Suppressor macrophage (primary cell): ENCODE data around the gene ETDB.
"Not testable (repeated sequence)": the region's sequence is repeated elsewhere in the genome, so short reads cannot be mapped to it uniquely, and the experiment has no call there.

Experiments
- DNase-seq, 4 experiments: peaks; one replicate each; pipeline ENCODE4 v3.0.0-alpha.2; 2020 to 2022
- total RNA-seq, 17 experiments: gene quantifications; one replicate each; lab custom pipeline; 2026; ENCODE audit warnings: mixed read lengths in 6 of 17, inconsistent platforms in 3 of 17; lab: John Stamatoyannopoulos, UW

Gene ETDB
- total RNA-seq, result 0 to 0.11 (median 0) reads per million in 17 experiments

- not testable (repeated sequence) for DNase-seq
Measured at GRCh38 chrX:135120056-135120576, at the start of gene ETDB. TSS of gene ETDB (minus strand) at chrX:135120526. CDS start at chrX:135119261, 1,265 bp downstream.

GRCh38 chrX:135169534-135169933, 49.2 kb upstream of the ETDB start:
- not testable (repeated sequence) for DNase-seq

DNA sequence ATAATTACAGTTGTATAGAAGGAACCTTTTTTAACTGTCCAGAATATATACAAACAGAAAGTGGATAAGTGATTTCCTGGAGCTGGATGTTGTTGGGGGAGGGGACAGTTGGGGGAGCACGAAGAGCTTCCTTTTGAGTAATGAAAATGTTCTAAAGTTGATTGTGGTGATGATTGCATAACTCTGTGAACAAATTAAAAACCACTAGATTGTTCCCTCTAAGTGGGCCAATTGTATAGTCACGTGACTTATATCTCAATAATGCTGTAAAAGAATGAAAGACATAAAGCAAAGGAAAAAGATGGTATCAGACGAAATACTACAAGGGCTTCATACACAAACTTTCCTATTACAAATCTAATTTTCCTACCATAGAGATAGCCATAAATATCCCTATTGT, 48.2 kb upstream of the ETDB start:
- DNase-seq, result no peak

GRCh38 chrX:135154688-135155087, 34.4 kb upstream of the ETDB start:
- DNase-seq, result not testable (repeated sequence)

GRCh38 chrX:135126145-135126544, 5.8 kb upstream of the ETDB start:
- DNase-seq, result not testable (repeated sequence)

DNA sequence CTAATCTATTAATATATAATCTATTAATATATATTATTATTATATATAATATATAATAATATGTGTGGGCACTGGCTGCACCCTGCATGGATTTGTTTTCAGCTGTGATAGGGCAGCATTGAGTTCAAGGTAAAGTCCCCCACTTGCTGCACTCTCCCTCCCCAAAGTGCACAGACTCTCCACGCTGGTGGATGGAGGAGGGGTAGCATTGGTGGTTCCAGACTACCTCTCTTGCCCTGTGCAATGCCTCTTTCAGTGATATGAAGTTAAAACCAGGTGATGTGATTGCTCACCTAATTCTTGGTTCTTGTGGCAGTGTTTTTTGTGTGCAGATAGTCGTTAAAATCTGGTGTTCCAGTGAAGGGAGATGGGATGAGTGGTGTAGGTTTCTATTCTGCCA, 4.3 kb downstream of the ETDB start:
- DNase-seq, result not testable (repeated sequence)

DNA sequence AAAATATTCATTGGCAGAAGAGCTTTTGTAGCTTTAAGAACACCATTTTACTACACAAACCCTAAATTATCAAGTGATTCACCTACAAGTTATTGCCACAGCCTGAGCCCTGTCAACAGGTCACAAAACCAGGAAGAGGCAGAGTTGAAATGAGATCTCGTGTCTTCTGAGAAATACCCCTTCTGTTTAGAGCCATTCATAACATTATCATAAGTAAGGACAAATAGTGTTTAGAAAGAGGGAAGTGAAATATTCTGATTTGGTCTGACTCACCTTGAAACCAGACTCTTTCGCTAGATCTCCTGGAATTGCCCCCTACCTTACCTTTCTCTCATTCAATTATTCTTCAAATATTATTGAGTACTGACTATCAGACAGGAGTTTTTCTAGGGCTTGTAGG, 5.9 kb downstream of the ETDB start:
- peak in 2 of 4 experiments; percentile 1 to 2 for DNase-seq

GRCh38 chrX:135112743-135113142, 7.6 kb downstream of the ETDB start:
- no peak for DNase-seq

GRCh38 chrX:135112096-135112729, 8.1 kb downstream of the ETDB start:
- DNase-seq, result peak; percentile 46 to 55 (median 50)

DNA sequence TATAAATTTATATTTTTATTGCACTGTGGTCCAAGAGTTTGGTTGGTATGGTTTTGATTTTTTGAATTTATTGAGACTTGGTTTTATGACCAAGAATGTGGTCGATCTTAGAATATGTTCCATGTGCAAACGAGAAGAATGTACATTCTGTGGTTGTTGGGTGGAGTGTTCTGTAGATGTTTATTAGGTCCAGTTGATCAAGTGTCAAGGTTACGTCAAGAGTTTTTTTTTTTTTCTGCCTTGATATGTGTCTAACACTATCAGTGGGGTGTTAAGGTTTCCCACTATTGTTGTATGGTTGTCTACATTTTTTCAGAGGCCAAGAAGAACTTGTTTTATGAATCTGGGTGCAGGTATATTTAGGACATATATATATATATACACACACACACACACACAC, 10.8 kb downstream of the ETDB start:
- no peak for DNase-seq

GRCh38 chrX:135099493-135099783, 20.9 kb downstream of the ETDB start:
- no peak for DNase-seq

DNA sequence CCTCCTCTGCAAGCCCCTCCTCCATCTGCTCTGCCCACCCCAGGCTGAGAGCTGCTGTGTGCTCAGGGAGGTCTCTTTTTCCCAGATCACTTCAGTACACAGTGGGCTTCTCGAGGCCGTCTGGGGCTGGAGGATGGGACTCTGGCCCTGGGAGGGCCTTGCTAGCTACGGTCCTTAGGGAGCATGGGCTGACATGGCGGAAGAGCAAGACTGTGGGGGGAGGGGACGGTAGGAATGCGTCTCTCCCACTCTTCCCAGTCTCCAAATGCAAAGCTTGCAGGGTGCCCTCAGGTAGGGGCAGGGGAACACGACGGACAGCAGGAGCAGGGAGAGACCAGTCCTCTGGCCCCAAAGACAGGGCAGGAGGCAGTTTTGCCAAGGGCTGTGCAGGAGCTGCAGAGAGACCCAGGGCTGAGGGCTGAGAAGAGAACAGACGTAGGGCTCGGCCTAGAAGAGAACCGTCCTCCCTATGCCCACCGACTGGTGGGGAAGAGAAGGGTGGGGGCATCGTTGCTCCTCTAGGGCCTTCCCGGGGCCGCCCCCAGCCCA, 23.1 kb downstream of the ETDB start:
- not testable (repeated sequence) for DNase-seq

- DNase-seq, result no peak
Measured at GRCh38 chrX:135095715-135096114, 24.6 kb downstream of the ETDB start.

DNA sequence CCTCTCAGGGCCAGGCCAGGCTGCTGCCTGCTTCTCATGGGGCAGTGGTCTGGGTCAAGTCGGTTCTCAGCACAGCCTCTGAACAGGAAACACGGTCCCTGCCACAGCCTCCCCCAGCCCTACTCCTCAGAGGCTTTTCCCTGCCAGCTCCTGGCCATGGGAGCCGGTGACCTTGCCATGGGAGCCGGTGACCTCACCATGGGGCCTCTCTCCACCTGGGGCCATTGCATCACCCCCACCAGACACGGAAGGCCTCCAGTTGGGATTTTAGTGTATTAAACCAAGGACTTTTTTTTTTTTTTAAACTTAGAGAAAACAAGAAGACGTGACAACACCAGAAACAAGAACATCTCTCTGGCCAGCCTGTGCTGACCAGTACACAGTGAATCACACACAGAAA, 25.6 kb downstream of the ETDB start:
- no peak for DNase-seq

GRCh38 chrX:135089126-135089525, 31.2 kb downstream of the ETDB start:
- no peak for DNase-seq

GRCh38 chrX:135087867-135088266, 32.5 kb downstream of the ETDB start:
- DNase-seq, result no peak

DNA sequence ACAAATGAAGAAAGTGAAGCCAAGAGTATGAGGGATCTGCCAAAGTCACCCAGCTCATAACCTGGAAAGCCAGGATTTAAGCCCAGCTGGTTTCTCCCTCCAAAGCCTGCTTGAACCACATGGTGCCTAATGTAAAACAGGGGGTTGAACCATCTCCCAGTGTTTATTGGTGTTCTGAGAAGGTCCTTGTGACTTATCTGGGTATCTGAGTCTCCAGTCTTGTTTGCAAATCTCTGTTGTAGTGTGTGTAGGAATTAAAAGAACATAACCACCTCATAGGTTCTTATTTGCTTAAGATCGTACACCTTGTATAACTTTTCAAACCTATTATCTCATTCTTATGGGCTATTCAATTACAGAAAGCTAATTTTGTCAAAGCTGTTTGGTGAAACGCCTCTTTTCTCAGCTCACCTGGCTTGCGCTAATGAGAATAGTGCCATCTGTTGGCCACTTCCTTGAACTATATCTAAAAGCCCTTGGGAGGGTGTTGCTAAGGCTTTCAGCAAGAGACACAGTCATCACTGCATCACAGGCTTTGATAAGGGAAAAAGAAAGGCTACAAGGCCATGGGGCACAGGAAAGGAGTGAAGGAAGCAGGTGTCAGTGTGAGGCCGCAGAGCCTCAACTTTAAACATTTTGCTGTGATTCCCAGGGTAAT, 34.0 kb downstream of the ETDB start:
- DNase-seq, result peak; percentile 26 to 66 (median 58)

- DNase-seq, result no peak
Measured at GRCh38 chrX:135081693-135082404, 38.5 kb downstream of the ETDB start.
